H1 (cell line): ENCODE data around the gene SLC23A1. TPM values are rescaled to one million over a fixed set of nuclear protein-coding genes. Genes with fewer than 3 reads are reported as not detected.

Experiments
- ASH2L ChIP-seq: fragments of 200-600, 300-600 bp; sonication (generic); IDR thresholded peaks from one replicate; pipeline ENCODE4 v1.7.1; 2017; ENCODE audit warnings: low read length
- ATF2 ChIP-seq: IDR thresholded peaks from 2 replicates; pipeline ENCODE4 v1.6.1; 2012; ENCODE audit warnings: low read length, inconsistent platforms
- CHD1 ChIP-seq: IDR thresholded peaks from 2 replicates; pipeline ENCODE4 v1.6.1; 2012; ENCODE audit warnings: low read depth, low read length, improper control_type of control experiment
- polyA plus RNA-seq, 7 experiments: library from polyadenylated mRNA; depleted of rRNA in 3 of 7; stranded (reverse) in 5 of 7; unstranded in 2 of 7; fragments of >200 nt in 5 of 7; fragments of 200-250 nt in 2 of 7; gene quantifications; 1 replicate in 5 of 7; 2 replicates in 1 of 7; 4 replicates in 1 of 7; pipeline versions ENCODE4 v1.2.1 to v1.2.3, GENCODE V29; 2011 to 2013; ENCODE audit warnings: missing spikeins in 2 of 7, mixed read lengths in 2 of 7
- total RNA-seq: library from RNA; stranded (reverse); fragmentation: NEBNext Ultra II Directional; extraction: Animal tissue kit (Norgen Biotek cat#: 25700); gene quantifications from 2 replicates; pipeline ENCODE4 v1.2.1, GENCODE V29; 2021

The SLC23A1 gene
- total and polyA plus RNA-seq, 2 of the 8 experiments (the other 6 are each of a cell fraction or from before 2014, with no cell fraction given): not detected

GRCh38 chr5:139419226-139420192 lies 36.4 kb upstream of the SLC23A1 start (continued):
- TF ChIP-seq CHD1 (no peak), ATF2 (no peak), ASH2L (no peak)
